Measurements from ENCODE around the gene EMP1. TPM values are rescaled to one million over a fixed set of nuclear protein-coding genes. Genes with fewer than 3 reads are reported as not detected.

The EMP1 gene
- total RNA-seq, 1 donor from 2014 or later = 19.0 TPM

DNA sequence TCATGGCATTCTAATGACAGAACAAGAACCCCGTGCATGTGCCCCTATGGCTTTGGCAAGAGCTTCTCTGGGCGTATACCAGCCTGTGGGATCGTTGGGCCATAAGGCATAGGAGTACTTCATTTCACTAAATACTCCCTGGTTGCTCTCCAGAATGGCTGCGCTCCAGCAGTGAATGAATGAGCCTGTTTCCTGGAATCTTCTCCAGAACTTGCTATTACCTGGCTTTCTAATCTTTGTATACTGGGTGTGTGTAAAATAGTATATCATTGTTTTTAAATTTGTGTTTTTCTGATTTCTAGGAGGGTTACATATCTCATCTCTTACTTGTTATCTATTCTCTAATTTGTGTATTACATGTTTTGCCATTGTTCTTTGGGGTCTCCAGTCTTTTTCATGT, 28.6 kb upstream of the EMP1 start:
- no peak overlapping the region for H3K4me3 Mint-ChIP-seq
- H3K9me3 Mint-ChIP-seq = peaks cover 6% of the 10 kb centered on the region
- peaks cover 42% of the 10 kb centered on the region for H3K4me1 Mint-ChIP-seq
- no peak for DNase-seq (ENCODE audit: low spot score in 2 of 2, unreplicated experiment in 2 of 2)
- no peaks in the 10 kb centered on the region for H3K27me3 Mint-ChIP-seq (ENCODE audit: low read depth)
- H3K27ac Mint-ChIP-seq = no peak overlapping the region
- no peaks in the 10 kb centered on the region for H3K36me3 Mint-ChIP-seq
- TF ChIP-seq, protein P1, sequence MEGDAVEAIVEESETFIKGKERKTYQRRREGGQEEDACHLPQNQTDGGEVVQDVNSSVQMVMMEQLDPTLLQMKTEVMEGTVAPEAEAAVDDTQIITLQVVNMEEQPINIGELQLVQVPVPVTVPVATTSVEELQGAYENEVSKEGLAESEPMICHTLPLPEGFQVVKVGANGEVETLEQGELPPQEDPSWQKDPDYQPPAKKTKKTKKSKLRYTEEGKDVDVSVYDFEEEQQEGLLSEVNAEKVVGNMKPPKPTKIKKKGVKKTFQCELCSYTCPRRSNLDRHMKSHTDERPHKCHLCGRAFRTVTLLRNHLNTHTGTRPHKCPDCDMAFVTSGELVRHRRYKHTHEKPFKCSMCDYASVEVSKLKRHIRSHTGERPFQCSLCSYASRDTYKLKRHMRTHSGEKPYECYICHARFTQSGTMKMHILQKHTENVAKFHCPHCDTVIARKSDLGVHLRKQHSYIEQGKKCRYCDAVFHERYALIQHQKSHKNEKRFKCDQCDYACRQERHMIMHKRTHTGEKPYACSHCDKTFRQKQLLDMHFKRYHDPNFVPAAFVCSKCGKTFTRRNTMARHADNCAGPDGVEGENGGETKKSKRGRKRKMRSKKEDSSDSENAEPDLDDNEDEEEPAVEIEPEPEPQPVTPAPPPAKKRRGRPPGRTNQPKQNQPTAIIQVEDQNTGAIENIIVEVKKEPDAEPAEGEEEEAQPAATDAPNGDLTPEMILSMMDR (IDR thresholded peaks at IDR 0.05; ENCODE audit: unreplicated experiment) = no peak

DNA sequence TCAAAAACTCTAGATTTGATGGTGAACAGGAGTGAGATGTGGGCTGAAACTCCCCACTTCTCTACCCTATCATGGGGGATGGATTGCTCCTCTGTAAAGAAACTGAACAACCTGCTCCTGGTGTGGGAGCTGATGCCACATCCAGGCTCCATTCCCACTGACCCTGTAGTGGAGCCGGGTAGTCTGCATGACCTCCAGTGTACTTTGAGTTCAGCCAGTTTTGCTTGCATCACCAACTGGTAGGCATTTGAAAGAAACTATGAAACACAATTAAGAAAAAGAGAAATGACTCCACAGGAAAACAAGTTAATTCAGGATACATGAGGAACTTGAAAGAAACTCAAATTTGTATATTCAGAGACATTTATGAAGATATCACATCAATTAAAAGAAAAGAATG, 27.3 kb upstream of the EMP1 start:
- no peak for DNase-seq (ENCODE audit: low spot score in 2 of 2, unreplicated experiment in 2 of 2)
- Mint-ChIP-seq H3K4me3 (no peak overlapping the region), H3K4me1 (peaks cover 55% of the 10 kb centered on the region), H3K9me3 (peaks cover 6% of the 10 kb centered on the region), H3K27ac (peak overlapping the region; percentile 13), H3K27me3 (ENCODE audit: low read depth) (no peaks in the 10 kb centered on the region), H3K36me3 (no peaks in the 10 kb centered on the region)
- TF ChIP-seq, protein P1 (IDR thresholded peaks at IDR 0.05; ENCODE audit: unreplicated experiment) = no peak

DNA sequence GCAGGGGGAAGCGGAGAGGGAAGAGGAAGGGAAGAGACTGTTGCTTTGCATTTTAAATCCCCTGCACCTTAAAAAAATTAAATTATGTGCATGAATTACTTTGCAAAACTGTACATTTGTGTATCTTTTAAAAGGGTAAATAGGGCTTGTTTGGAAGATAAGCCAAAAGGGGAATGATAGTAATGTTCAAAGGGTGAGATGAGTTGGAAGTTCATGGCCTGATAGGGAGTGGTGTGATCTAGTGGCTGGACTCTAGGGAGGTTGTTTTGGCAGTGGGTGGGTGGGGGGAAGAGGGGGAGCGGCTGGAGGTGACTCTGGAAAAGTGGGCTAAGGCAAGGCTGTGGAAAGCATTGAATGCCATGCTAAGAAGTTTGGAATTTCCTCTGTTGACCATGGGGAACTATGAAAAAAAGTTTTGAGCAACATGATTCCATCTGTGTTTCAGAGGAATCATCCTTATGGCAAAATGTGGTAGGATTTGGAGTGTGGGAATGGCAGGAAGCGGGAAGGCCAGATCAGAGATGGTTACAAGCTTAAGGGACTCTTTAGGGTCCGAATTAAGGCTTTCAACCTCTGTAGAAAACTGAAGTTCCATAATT, 25.5 kb upstream of the EMP1 start:
- H3K36me3 Mint-ChIP-seq = no peaks in the 10 kb centered on the region
- H3K4me3 Mint-ChIP-seq = no peak overlapping the region
- TF ChIP-seq, protein P1 (IDR thresholded peaks at IDR 0.05; ENCODE audit: unreplicated experiment) = no peak
- H3K27ac Mint-ChIP-seq = peak overlapping the region; percentile 96
- DNase-seq (ENCODE audit: low spot score in 2 of 2, unreplicated experiment in 2 of 2) = no peak
- no peaks in the 10 kb centered on the region for H3K27me3 Mint-ChIP-seq (ENCODE audit: low read depth)
- H3K9me3 Mint-ChIP-seq = peaks cover 6% of the 10 kb centered on the region
- peaks cover 61% of the 10 kb centered on the region for H3K4me1 Mint-ChIP-seq

DNA sequence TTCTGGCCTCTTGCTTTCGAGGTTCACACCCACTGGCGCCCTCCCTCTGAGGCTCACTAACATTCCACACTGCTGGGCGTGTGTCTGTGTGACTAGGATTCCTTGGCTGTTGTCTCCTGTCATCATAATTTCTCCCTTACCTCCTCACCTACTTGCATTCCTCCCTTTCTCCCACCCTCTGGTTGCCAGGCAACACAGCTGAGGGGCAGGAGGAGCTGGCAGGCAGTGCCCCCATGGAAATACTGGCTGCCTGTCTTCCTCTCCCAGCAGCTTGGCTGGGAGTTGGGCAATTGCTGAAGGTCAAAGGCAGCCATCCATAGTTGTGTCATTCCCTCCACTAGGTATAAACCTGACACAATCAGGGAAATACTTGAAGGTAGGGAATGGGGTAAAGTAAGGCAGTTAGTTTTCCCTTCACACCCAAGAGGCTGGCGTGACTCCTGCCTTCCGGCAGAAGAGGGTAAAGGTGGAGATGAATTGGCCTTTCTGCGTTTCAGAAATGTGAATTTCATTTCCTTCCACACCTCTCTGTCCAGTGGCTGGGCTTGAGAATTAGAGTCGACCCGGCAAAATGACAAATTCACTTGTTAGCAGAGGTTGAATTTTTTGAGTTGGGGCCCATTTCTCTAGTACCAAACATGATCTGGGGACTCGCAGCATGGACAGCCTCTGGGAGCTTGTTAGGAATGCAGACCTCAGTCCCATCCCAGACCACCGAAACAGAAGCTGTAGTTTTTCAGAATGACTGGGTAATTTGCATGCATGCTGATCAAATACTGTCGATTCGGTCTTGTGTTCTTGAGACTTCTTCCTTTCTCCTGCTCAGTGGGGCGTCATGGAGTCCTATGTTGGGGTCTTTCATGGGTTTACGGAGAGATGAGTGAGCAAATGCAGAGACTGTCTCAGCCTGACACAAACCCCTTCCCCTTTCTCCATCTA, 24.3 kb upstream of the EMP1 start:
- DNase-seq (ENCODE audit: low spot score in 2 of 2, unreplicated experiment in 2 of 2) = peak; percentile 49 to 77
- peaks cover 68% of the 10 kb centered on the region for H3K4me1 Mint-ChIP-seq
- TF ChIP-seq, protein P1 (IDR thresholded peaks at IDR 0.05; ENCODE audit: unreplicated experiment) = no peak
- H3K27ac Mint-ChIP-seq = peak overlapping the region; percentile 96
- no peak overlapping the region for H3K4me3 Mint-ChIP-seq
- peaks cover 6% of the 10 kb centered on the region for H3K9me3 Mint-ChIP-seq
- no peaks in the 10 kb centered on the region for H3K27me3 Mint-ChIP-seq (ENCODE audit: low read depth)
- no peaks in the 10 kb centered on the region for H3K36me3 Mint-ChIP-seq

DNA sequence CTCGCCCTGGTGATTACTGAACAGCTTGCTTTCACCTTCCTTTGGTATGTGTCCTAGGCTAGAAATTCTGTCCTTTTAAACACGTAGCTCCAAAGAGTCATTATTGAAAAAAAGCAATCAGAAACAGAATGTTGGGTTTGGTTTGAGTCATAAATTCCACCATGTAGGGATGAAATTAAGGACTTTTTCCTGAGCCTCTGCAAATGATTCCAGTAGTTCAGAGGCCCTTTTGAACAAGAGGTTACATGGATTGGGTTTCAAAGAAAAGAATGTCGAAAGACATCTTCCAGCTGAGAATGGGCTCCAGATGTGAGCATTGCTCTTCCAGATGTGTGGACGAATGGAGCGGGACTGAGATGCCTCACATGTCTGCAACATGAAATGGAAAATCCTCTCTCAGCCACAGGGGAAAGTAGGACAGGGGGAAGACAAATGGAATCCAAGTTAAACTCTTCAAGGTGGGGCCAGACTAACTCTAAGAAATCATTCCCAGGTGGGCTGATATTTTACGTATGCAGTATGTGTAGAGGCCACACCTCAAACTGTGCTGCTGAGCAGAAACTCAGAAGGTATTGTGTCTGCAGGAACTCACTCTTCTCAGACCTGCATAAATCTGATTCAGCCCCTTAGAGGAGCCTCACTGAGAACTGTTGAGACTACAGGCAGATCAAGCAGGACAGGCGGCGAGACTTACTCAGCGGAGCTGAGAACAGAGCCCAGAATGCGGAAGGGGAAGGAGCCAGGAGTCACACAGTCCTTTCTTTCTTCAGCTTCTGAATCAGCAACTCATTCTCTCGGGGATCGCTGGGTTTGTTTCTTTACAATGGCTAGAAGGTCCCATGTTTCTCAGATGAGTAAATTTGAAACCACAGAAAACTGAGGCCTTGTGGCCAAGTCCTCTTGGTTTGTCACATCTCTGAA, 23.3 kb upstream of the EMP1 start:
- TF ChIP-seq, protein P1 (IDR thresholded peaks at IDR 0.05; ENCODE audit: unreplicated experiment) = no peak
- H3K27me3 Mint-ChIP-seq (ENCODE audit: low read depth) = no peaks in the 10 kb centered on the region
- peak overlapping the region; percentile 12 for H3K4me3 Mint-ChIP-seq
- no peaks in the 10 kb centered on the region for H3K9me3 Mint-ChIP-seq
- DNase-seq (ENCODE audit: low spot score in 2 of 2, unreplicated experiment in 2 of 2) = no peak
- no peaks in the 10 kb centered on the region for H3K36me3 Mint-ChIP-seq
- peaks cover 76% of the 10 kb centered on the region for H3K4me1 Mint-ChIP-seq
- H3K27ac Mint-ChIP-seq = peak overlapping the region; percentile 96

All from mesothelial cell of epicardium (in vitro differentiated cells).